ENCODE data around the gene KRT80. TPM values are rescaled to one million over a fixed set of nuclear protein-coding genes. Genes with fewer than 3 reads are reported as not detected.

The KRT80 gene
- total RNA-seq: 0.30 and 0.83 TPM in 2 replicates

DNA sequence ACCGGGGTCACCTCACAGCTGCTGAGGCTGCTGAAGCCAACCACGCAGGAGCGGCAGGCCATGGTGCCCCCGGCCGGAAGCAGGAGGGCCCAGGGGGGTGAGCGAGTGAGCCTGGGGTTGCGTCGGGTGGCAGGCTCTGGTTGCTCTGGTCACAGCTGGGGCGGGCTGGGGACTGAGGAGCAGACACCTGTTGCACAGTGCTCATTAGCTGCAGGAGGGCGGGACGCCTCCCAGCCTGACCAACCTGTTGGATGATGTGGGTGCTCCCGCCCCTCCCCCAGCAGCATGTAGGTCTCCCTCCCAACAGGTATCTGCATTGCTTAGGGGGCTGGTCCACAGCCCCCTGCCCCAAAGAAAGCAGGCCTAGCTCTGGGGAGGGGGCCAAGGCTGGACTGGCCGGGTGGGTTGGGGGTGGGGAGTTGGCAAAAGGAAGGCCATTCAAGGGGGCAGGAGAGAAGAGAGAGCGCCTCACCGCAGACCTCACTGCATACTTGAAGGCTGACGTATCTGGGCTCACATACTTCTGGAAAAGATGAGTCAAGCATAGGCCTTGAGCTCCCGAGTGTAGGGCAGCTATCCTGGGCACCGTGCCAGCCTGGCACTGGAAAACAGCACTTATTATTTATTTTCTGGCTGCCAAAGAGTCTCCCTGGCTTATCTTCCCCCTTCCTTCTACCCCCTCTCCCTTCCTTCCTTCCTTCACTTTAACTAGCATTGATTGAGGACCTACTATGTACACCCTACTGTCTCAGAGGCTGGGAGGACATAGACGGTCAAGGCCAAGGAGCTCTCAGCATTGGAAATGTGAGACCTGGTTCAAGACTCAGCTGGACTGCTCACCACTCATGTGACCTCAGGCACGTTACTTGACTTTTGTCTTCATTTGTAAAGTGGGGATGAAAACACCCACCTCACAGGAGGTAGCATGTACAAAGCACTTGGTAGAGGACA lies at the start of gene KRT80:
KRT80 (minus strand) TSS at position 174 of the 951 bp plus-strand sequence; CDS start at position 62, 112 bp downstream.

DNA sequence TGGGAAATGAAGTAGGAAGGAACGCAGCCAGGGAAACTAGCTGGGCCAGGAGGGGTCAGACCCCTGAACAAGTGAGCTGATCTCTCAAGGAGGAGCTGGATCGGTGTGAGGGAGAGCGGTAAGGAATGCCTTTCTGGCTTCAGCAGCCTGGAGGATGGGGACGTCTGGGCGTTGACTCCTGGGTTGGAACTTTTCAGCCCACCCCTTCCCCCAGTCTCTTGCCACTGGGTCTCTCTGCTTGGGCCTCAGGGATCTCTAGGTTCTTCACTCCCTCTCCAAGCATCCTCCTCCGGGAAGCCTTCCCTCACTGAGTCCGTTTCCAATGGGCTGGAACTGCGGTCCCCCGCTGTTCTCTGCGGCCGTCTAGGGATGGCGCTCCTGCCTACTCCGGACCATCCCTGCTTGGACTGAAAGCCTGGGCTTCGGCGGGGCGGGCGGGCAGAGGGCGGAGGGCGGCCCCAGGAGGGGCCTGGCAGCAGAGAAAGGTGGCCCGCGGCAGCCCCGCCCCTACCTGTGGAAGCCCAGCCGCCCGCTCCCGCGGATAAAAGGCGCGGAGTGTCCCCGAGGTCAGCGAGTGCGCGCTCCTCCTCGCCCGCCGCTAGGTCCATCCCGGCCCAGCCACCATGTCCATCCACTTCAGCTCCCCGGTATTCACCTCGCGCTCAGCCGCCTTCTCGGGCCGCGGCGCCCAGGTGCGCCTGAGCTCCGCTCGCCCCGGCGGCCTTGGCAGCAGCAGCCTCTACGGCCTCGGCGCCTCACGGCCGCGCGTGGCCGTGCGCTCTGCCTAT lies 41.1 kb upstream of the KRT80 start, which contains the start of gene KRT7:
KRT7 (plus strand) TSS at position 570 of the 788 bp plus-strand sequence; CDS start at position 624, 54 bp downstream.

Other genes starting within 250 kb of the KRT80 start
- gene ACVR1B, start 240.3 kb downstream of the KRT80 start, total RNA-seq: 8.0 and 11.1 TPM in 2 replicates
- gene TAMALIN, start 185.1 kb downstream of the KRT80 start, total RNA-seq: 0.28 and 1.5 TPM in 2 replicates
- 0.89 and 1.5 TPM in 2 replicates for gene NR4A1, start 140.6 kb downstream of the KRT80 start, total RNA-seq
- gene ATG101, start 122.0 kb downstream of the KRT80 start, total RNA-seq: 69.7 and 90.9 TPM in 2 replicates
- gene SMIM41, start 112.3 kb downstream of the KRT80 start, total RNA-seq: 0.23 TPM in 1 of 2 replicates, not detected in the other
- 1.8 and 2.1 TPM in 2 replicates for gene KRT7, start 41.2 kb upstream of the KRT80 start, total RNA-seq
- gene KRT86, start 82.6 kb upstream of the KRT80 start, total RNA-seq: 0.09 TPM in 1 of 2 replicates, not detected in the other
- gene KRT81, start 99.5 kb upstream of the KRT80 start, total RNA-seq: not detected in 2 replicates
- not detected in 2 replicates for gene KRT83, start 129.4 kb upstream of the KRT80 start, total RNA-seq
- not detected in 2 replicates for gene KRT85, start 175.5 kb upstream of the KRT80 start, total RNA-seq
- not detected in 2 replicates for gene KRT84, start 193.6 kb upstream of the KRT80 start, total RNA-seq
- gene KRT82, start 214.3 kb upstream of the KRT80 start, total RNA-seq: not detected in 2 replicates
- not detected in 2 replicates for gene KRT75, start 242.4 kb upstream of the KRT80 start, total RNA-seq